ENCODE data around the gene DCUN1D2. TPM values are rescaled to one million over a fixed set of nuclear protein-coding genes. Genes with fewer than 3 reads are reported as not detected.

Gene DCUN1D2
- total RNA-seq, 3 donors from 2014 or later, result 17.7 to 32.4 (median 22.6) TPM

DNA sequence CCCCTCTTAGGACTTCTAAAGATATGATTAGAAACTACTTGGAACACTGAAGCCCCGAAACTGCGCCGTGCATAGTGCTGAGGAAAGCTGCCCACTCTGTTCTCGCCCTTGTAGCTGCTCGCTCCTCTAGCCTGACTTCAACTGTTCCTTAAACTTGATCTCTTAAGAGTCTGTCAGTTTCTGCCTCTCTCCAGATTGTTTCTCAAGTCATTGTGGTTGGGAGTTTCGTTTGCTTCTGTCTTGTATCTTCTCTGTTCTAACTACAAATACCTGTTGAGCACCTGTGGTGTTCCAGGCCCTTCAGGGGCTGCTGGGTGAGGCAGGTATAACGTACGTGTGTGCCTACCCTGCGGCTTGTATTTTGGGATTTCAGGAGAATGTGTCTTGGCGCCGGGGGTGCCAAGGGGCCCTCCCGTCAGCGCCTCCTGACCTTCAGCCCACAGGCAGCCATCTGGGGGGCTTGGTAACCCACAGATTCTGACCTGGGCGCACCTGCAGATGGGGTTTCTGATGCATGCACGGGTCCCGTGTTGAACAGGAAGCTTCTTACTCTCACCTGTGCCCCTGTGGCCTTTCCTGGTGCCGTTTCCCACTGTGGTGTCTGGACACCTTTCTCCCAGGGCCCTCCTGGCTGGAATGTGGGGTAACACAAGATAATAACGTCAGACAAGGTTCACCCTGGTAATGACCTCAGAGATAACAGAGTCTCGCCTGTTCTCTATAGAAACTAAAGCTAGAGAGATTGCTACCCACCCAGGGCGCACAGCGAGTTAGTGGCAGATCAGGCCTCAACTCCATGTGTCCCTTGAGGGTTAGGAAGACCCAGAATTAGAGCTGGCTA, 17.2 kb upstream of the DCUN1D2 start:
- H3K4me1 ChIP-seq (ENCODE audit: low read depth), result no peaks in the 10 kb centered on the region
- ATAC-seq (no peak), DNase-seq (no peak)
- H3K9me3 ChIP-seq, result no peaks in the 10 kb centered on the region
- intact Hi-C loops (cut with DNase I, micrococcal nuclease), result no loop called here
- no peaks in the 10 kb centered on the region for H3K36me3 ChIP-seq (ENCODE audit: low read depth)
- H3K4me3 ChIP-seq, result no peak overlapping the region
- TF ChIP-seq, protein P1, sequence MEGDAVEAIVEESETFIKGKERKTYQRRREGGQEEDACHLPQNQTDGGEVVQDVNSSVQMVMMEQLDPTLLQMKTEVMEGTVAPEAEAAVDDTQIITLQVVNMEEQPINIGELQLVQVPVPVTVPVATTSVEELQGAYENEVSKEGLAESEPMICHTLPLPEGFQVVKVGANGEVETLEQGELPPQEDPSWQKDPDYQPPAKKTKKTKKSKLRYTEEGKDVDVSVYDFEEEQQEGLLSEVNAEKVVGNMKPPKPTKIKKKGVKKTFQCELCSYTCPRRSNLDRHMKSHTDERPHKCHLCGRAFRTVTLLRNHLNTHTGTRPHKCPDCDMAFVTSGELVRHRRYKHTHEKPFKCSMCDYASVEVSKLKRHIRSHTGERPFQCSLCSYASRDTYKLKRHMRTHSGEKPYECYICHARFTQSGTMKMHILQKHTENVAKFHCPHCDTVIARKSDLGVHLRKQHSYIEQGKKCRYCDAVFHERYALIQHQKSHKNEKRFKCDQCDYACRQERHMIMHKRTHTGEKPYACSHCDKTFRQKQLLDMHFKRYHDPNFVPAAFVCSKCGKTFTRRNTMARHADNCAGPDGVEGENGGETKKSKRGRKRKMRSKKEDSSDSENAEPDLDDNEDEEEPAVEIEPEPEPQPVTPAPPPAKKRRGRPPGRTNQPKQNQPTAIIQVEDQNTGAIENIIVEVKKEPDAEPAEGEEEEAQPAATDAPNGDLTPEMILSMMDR (IDR thresholded peaks at IDR 0.05), result no peak

DNA sequence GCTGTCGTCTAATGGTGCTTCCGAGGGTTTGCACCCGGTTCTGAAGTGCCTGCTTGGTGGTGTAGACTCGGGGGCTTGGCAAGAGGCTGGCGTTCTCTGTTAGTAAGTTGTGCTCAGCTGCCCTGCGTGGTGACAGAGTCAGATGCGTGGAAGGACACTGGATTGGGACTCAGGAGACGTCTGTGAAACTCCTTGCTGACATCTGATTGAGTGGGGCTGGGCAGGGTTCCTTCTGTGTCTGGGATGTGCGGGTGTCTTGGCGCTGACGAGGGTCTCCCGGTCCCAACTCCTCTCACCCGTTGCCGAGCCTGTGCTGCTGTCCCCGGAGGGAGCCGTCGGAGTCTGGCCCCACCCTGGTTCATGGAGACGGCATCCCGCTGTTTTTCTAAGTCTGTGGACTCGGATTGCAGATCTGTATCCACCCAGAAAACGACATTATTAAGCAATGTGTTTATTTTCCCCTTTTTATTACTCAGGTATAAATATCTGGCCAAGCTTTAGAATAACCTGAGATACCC, 16.4 kb upstream of the DCUN1D2 start:
- no peak overlapping the region for H3K4me3 ChIP-seq
- intact Hi-C loops (cut with DNase I, micrococcal nuclease), result no loop called here
- H3K9me3 ChIP-seq, result no peaks in the 10 kb centered on the region
- no peaks in the 10 kb centered on the region for H3K36me3 ChIP-seq (ENCODE audit: low read depth)
- H3K4me1 ChIP-seq (ENCODE audit: low read depth), result no peaks in the 10 kb centered on the region
- no peak for DNase-seq
- ATAC-seq, result no peak
- TF ChIP-seq, protein P1 (IDR thresholded peaks at IDR 0.05), result no peak

DNA sequence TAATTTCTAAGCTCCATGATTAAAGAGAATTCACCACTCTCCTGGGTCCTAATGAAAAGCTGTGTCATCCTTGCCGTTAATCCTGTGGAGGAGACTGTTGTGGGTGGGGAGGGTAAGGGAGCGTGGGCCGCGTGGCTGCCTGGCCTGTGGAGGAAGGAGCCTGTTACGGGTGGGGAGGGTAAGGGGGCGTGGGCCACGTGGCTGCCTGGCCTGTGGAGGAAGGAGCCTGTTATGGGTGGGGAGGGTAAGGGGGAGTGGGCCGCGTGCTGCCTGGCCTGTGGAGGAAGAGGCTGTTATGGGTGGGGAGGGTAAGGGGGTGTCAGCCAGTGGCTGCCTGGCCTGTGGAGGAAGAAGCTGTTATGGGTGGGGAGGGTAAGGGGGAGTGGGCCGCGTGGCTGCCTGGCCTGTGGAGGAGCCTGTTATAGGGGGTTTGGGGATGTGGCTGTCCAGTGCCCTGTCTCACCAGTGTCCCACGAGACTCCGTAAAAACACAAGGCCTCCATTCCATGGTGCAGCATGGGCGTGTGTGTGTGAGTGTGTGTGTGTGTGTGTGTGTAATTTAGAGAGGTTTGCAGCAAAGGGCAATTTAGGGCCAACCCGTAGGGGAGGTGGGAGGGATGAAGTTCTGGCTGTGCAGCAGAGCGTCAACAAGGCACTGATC, 15.6 kb upstream of the DCUN1D2 start:
- intact Hi-C loops (cut with DNase I, micrococcal nuclease), result no loop called here
- no peak for DNase-seq
- H3K4me1 ChIP-seq (ENCODE audit: low read depth), result no peaks in the 10 kb centered on the region
- H3K36me3 ChIP-seq (ENCODE audit: low read depth), result no peaks in the 10 kb centered on the region
- H3K4me3 ChIP-seq, result no peak overlapping the region
- no peak for ATAC-seq
- TF ChIP-seq, protein P1 (IDR thresholded peaks at IDR 0.05), result no peak
- no peaks in the 10 kb centered on the region for H3K9me3 ChIP-seq

DNA sequence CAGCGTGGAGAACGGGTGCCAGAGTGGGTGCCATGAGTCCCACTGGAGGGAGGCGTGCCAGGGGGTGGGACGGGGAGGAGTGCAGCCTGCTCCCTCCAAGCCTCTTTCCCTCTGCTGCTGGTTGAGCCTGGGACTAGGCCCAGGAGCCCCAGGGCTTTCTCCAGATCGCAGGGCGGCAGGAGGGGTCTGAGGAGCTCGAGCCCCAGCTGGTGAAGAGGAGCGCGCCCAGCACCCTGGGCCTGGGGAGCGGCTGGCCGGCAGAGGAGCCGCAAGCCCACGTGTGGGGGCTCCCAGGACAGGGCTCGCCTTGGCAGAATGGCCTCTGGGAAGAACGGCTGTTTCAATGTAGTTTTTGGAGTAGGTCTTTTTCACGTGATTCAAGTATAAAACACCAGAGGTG, 12.2 kb upstream of the DCUN1D2 start:
- intact Hi-C loops (cut with DNase I, micrococcal nuclease), result no loop called here
- H3K36me3 ChIP-seq (ENCODE audit: low read depth), result no peaks in the 10 kb centered on the region
- DNase-seq (no peak), ATAC-seq (no peak)
- H3K9me3 ChIP-seq, result no peaks in the 10 kb centered on the region
- H3K4me1 ChIP-seq (ENCODE audit: low read depth), result no peaks in the 10 kb centered on the region
- H3K4me3 ChIP-seq, result no peak overlapping the region
- TF ChIP-seq, protein P1 (IDR thresholded peaks at IDR 0.05), result no peak

DNA sequence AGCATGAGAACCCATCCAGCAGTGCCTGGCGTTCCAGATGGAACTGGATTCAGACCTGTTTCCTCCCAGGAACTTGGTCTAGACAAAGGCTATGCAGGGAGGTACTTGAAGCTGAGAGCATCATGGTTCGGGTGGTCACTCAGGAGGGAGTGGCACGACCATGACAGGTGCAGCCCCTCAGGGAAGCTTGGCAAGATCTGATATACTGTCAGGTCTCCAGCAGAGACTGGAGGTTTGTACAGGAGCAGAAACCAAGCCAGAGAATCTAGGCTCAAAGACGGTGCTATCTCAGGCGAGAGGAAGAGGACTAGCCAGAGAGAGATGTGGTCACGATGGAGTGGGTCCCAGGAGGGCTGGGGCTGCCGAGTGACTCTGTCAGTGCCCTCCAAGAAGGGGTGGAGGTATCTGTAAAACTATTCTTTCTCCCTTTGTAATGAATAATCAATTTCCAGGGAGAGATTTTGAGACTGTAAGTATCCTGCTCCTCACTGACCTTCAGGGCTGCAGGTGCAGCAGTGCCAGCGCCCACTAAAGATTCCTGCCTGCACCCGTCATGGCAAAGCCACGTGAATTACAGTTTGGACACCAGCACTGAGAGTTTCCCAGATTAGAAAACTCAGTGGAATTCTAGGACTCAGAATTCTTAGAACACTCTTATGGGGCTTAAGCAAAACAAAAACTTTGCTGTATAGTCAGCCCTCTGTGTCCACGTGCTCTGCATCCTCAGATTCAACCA, 10.2 kb upstream of the DCUN1D2 start:
- no peak for ATAC-seq
- Histone ChIP-seq H3K4me3 (no peak overlapping the region), H3K4me1 (ENCODE audit: low read depth) (no peaks in the 10 kb centered on the region), H3K9me3 (no peaks in the 10 kb centered on the region), H3K36me3 (ENCODE audit: low read depth) (no peaks in the 10 kb centered on the region)
- no peak for DNase-seq
- intact Hi-C loops (cut with DNase I, micrococcal nuclease), result no loop called here
- TF ChIP-seq, protein P1 (IDR thresholded peaks at IDR 0.05), result no peak

All from mucosa of descending colon (tissue), 3 donors.